Liver (tissue), 9 donors: ENCODE results near the gene PSME2. TPM values are rescaled to one million over a fixed set of nuclear protein-coding genes. Genes with fewer than 3 reads are reported as not detected.

Source experiments
- DNase-seq: peaks from one replicate; pipeline ENCODE4 v3.0.0-alpha.2; 2017; ENCODE audit warnings: low spot score
- H3K27ac ChIP-seq, 2 donors: one replicate each; pipeline ENCODE4 v1.7.0; 2013; ENCODE audit warnings: inconsistent platforms in 2 of 2, low read length in 2 of 2, control low read depth in 1 of 2, low read depth in 1 of 2, mild to moderate bottlenecking in 1 of 2
- H3K27me3 ChIP-seq, 4 donors: one replicate each; pipeline versions ENCODE4 v1.6.1 to v1.7.0; 2013; ENCODE audit warnings: low read length in 3 of 4, inconsistent platforms in 1 of 4, mild to moderate bottlenecking in 1 of 4, moderate library complexity in 1 of 4; ENCODE audit not compliant: control insufficient read depth in 4 of 4, insufficient read depth in 4 of 4
- H3K36me3 ChIP-seq, 4 donors: one replicate each; pipeline versions ENCODE4 v1.6.1 to v1.7.0; 2013; ENCODE audit warnings: low read length in 3 of 4, mild to moderate bottlenecking in 3 of 4, low read depth in 1 of 4, moderate library complexity in 1 of 4; ENCODE audit not compliant: control insufficient read depth in 4 of 4, insufficient read depth in 3 of 4
- H3K4me1 ChIP-seq, 4 donors: one replicate each; pipeline versions ENCODE4 v1.6.1 to v1.7.0; 2013; ENCODE audit warnings: low read length in 3 of 4, mild to moderate bottlenecking in 3 of 4, moderate library complexity in 1 of 4; ENCODE audit not compliant: control insufficient read depth in 4 of 4, insufficient read depth in 4 of 4
- H3K4me3 ChIP-seq, 3 donors: one replicate each; pipeline versions ENCODE4 v1.6.1 to v1.7.0; 2013; ENCODE audit warnings: low read length in 3 of 3, control low read depth in 1 of 3, low read depth in 1 of 3, mild to moderate bottlenecking in 1 of 3
- H3K9ac ChIP-seq, 2 donors: one replicate each; pipeline ENCODE4 v1.7.0; 2013; ENCODE audit warnings: low read length in 2 of 2, mild to moderate bottlenecking in 2 of 2, moderate library complexity in 2 of 2, control low read depth in 1 of 2, low read depth in 1 of 2
- H3K9me3 ChIP-seq, 4 donors: one replicate each; pipeline versions ENCODE4 v1.6.1 to v1.7.0; 2013; ENCODE audit warnings: low read length in 3 of 4; ENCODE audit not compliant: control insufficient read depth in 4 of 4
- ATF3 ChIP-seq: IDR thresholded peaks from 2 replicates; pipeline ENCODE4 v1.6.1; 2016; ENCODE audit warnings: antibody characterized with exemption
- CTCF ChIP-seq: fragments of 150-350 bp; IDR thresholded peaks from 2 replicates; pipeline ENCODE4 v1.5.1; 2017; ENCODE audit warnings: improper control_type of control experiment, low read depth, low read length; ENCODE audit not compliant: missing input control
- EGR1 ChIP-seq, 2 donors: IDR thresholded peaks; 2 replicates each; pipeline ENCODE4 v1.6.1; 2016 to 2018; ENCODE audit warnings: antibody characterized with exemption in 2 of 2, low read depth in 2 of 2
- FOXA1 ChIP-seq: IDR thresholded peaks from 2 replicates; pipeline ENCODE4 v1.6.1; 2016; ENCODE audit warnings: antibody characterized with exemption
- FOXA2 ChIP-seq: IDR thresholded peaks from 2 replicates; pipeline ENCODE4 v1.6.1; 2016; ENCODE audit warnings: antibody characterized with exemption
- GABPA ChIP-seq, 2 donors: IDR thresholded peaks in 1 of 2; conservative IDR thresholded peaks in 1 of 2; 2 replicates each; pipeline ENCODE4 v1.6.1; 2016; ENCODE audit warnings: antibody characterized with exemption in 2 of 2, mild to moderate bottlenecking in 1 of 2, moderate library complexity in 1 of 2
- HNF4A ChIP-seq, 2 donors: conservative IDR thresholded peaks; 2 replicates each; pipeline ENCODE4 v1.6.1; 2016; ENCODE audit warnings: antibody characterized with exemption in 2 of 2, mild to moderate bottlenecking in 2 of 2
- HNF4G ChIP-seq: IDR thresholded peaks from 2 replicates; pipeline ENCODE4 v1.6.1; 2016; ENCODE audit warnings: antibody characterized with exemption
- JUND ChIP-seq, 2 donors: IDR thresholded peaks; 2 replicates each; pipeline ENCODE4 v1.6.1; 2016; ENCODE audit warnings: antibody characterized with exemption in 2 of 2
- MAX ChIP-seq: IDR thresholded peaks from 2 replicates; pipeline ENCODE4 v1.6.1; 2016; ENCODE audit warnings: antibody characterized with exemption
- NR2F2 ChIP-seq: IDR thresholded peaks from 2 replicates; pipeline ENCODE4 v1.6.1; 2016; ENCODE audit warnings: antibody characterized with exemption
- RAD21 ChIP-seq, 2 donors: IDR thresholded peaks; 2 replicates each; pipeline ENCODE4 v1.6.1; 2016; ENCODE audit warnings: antibody characterized with exemption in 2 of 2, mild to moderate bottlenecking in 2 of 2
- REST ChIP-seq: IDR thresholded peaks from 2 replicates; pipeline ENCODE4 v1.6.1; 2016; ENCODE audit warnings: antibody characterized with exemption, mild to moderate bottlenecking
- RXRA ChIP-seq, 2 donors: IDR thresholded peaks; 2 replicates each; pipeline ENCODE4 v1.6.1; 2017 to 2018; ENCODE audit warnings: antibody characterized with exemption in 2 of 2, mild to moderate bottlenecking in 1 of 2
- SP1 ChIP-seq: IDR thresholded peaks from 2 replicates; pipeline ENCODE4 v1.6.1; 2018; ENCODE audit warnings: antibody characterized with exemption, mild to moderate bottlenecking
- TAF1 ChIP-seq: conservative IDR thresholded peaks from 2 replicates; pipeline ENCODE4 v1.6.1; 2016; ENCODE audit warnings: antibody characterized with exemption, mild to moderate bottlenecking
- YY1 ChIP-seq: IDR thresholded peaks from 2 replicates; pipeline ENCODE4 v1.6.1; 2016; ENCODE audit warnings: antibody characterized with exemption, mild to moderate bottlenecking
- ZBTB33 ChIP-seq: IDR thresholded peaks from 2 replicates; pipeline ENCODE4 v1.6.1; 2016; ENCODE audit warnings: antibody characterized with exemption
- WGBS: extraction: QIAGEN DNeasy Blood & Tissue Kit; methylation state at CpG from one replicate; pipeline ENCODE4 v1.1.7; 2013; 5-methylcytosine and 5-hydroxymethylcytosine counted together
- polyA plus RNA-seq, 2 donors: library from polyadenylated mRNA; stranded (reverse) in 1 of 2; unstranded in 1 of 2; fragments of 200-250 nt in 1 of 2; fragments of >200 nt in 1 of 2; fragmentation: Nextera tagmentation in 1 of 2; extraction: Ambion mirVana in 1 of 2; gene quantifications; one replicate each; pipeline versions ENCODE4 v1.2.1 to v1.2.3, GENCODE V29; 2013 to 2015
- total RNA-seq, 2 donors: library from RNA; depleted of rRNA; stranded (reverse); fragments of >200 nt; gene quantifications; one replicate each; pipeline ENCODE4 v1.2.3, GENCODE V29; 2014
- donor health status: healthy.
- donor health status: healthy.
- donor health status: healthy.
- donor health status: healthy.
- donor health status: healthy.

Gene PSME2
- total and polyA plus RNA-seq, 4 donors = 56.9 to 247 (median 92.7) TPM

GRCh38 chr14:24127673-24128072 is 18.7 kb downstream of the PSME2 start:
- TF ChIP-seq JUND (IDR thresholded peaks at IDR 0.05) = no peak
- no peak for TF ChIP-seq YY1
- TF ChIP-seq HNF4A (conservative IDR thresholded peaks at IDR 0.05) = no peak
- no peak for TF ChIP-seq GABPA (IDR thresholded peaks at IDR 0.05 in 1 of 2, conservative IDR thresholded peaks at IDR 0.05 in 1 of 2)
- no peak for TF ChIP-seq EGR1 (IDR thresholded peaks at IDR 0.05; ENCODE audit: low read depth in 2 of 2)
- TF ChIP-seq HNF4G = no peak
- TF ChIP-seq FOXA1 = no peak
- TF ChIP-seq ATF3 = no peak
- TF ChIP-seq ZBTB33 = no peak
- TF ChIP-seq FOXA2 = no peak
- TF ChIP-seq NR2F2 = no peak
- no peak for TF ChIP-seq RAD21 (IDR thresholded peaks at IDR 0.05)
- TF ChIP-seq TAF1 = no peak
- H3K4me3 ChIP-seq = no peak overlapping the region
- H3K27ac ChIP-seq = no peak overlapping the region
- H3K36me3 ChIP-seq = peaks cover 6 to 17% (median 14%) of the 10 kb centered on the region in 4 donors
- no peaks in the 10 kb centered on the region for H3K9me3 ChIP-seq
- H3K4me1 ChIP-seq = peaks cover 7 to 27% (median 22%) of the 10 kb centered on the region in 4 donors
- 98% methylated on average over 2 of the region's 2 CpGs for WGBS
- H3K27me3 ChIP-seq = no peaks in the 10 kb centered on the region
- no peak overlapping the region for H3K9ac ChIP-seq
- DNase-seq = no peak

- no peak overlapping the region for H3K9ac ChIP-seq
- no peaks in the 10 kb centered on the region for H3K9me3 ChIP-seq
- no peak for DNase-seq
- TF ChIP-seq YY1 (no peak), MAX (no peak), CTCF (no peak), EGR1 (IDR thresholded peaks at IDR 0.05; ENCODE audit: low read depth in 2 of 2) (no peak), GABPA (IDR thresholded peaks at IDR 0.05 in 1 of 2, conservative IDR thresholded peaks at IDR 0.05 in 1 of 2) (no peak), JUND (IDR thresholded peaks at IDR 0.05) (no peak), ATF3 (no peak), RXRA (IDR thresholded peaks at IDR 0.05) (no peak), RAD21 (IDR thresholded peaks at IDR 0.05) (no peak), FOXA1 (no peak), HNF4G (no peak), NR2F2 (no peak), REST (no peak), HNF4A (conservative IDR thresholded peaks at IDR 0.05) (no peak), FOXA2 (no peak), TAF1 (no peak), ZBTB33 (no peak), SP1 (no peak)
- peaks cover 7 to 19% (median 16%) of the 10 kb centered on the region in 4 donors for H3K4me1 ChIP-seq
- no peaks in the 10 kb centered on the region for H3K27me3 ChIP-seq
- no peak overlapping the region for H3K27ac ChIP-seq
- peaks cover 8 to 21% (median 18%) of the 10 kb centered on the region in 4 donors for H3K36me3 ChIP-seq
- no peak overlapping the region for H3K4me3 ChIP-seq
These were observed 19.5 kb downstream of the PSME2 start for GRCh38 chr14:24126939-24127338.
